Right lobe of liver (tissue), 4 donors: ENCODE measurements around the gene PPP4R3A.

Source experiments
- CTCF ChIP-seq, 4 donors: fragments of 200-600 bp in 3 of 4; fragments of 450-650 bp in 1 of 4; IDR thresholded peaks; one replicate each; pipeline versions ENCODE4 v1.5.1 to v1.8.0; 2016 to 2022; ENCODE audit warnings: antibody characterized with exemption in 4 of 4, mild to moderate bottlenecking in 2 of 4
- POLR2A ChIP-seq: fragments of 450-650 bp; IDR thresholded peaks from one replicate; pipeline ENCODE4 v1.6.1; 2017; ENCODE audit warnings: antibody characterized with exemption, mild to moderate bottlenecking
- donor health status: DM: no; HTN: no; CAD: no.
- donor health status: DM: no; HTN: no; CAD: no.
- donor health status: DM: no; HTN: yes; CAD: no.

GRCh38 chr14:91454580-91454979 lies 55.5 kb downstream of the PPP4R3A start:
- no peak for TF ChIP-seq POLR2A
- no peak for TF ChIP-seq CTCF (IDR thresholded peaks at IDR 0.05)
